Measurements from ENCODE around the gene ATP6V1B1. TPM values are rescaled to one million over a fixed set of nuclear protein-coding genes. Genes with fewer than 3 reads are reported as not detected.

ATP6V1B1 gene
- total and polyA plus RNA-seq, 7 donors, result 0.10 to 0.70 (median 0.38) TPM; not detected in 2

DNA sequence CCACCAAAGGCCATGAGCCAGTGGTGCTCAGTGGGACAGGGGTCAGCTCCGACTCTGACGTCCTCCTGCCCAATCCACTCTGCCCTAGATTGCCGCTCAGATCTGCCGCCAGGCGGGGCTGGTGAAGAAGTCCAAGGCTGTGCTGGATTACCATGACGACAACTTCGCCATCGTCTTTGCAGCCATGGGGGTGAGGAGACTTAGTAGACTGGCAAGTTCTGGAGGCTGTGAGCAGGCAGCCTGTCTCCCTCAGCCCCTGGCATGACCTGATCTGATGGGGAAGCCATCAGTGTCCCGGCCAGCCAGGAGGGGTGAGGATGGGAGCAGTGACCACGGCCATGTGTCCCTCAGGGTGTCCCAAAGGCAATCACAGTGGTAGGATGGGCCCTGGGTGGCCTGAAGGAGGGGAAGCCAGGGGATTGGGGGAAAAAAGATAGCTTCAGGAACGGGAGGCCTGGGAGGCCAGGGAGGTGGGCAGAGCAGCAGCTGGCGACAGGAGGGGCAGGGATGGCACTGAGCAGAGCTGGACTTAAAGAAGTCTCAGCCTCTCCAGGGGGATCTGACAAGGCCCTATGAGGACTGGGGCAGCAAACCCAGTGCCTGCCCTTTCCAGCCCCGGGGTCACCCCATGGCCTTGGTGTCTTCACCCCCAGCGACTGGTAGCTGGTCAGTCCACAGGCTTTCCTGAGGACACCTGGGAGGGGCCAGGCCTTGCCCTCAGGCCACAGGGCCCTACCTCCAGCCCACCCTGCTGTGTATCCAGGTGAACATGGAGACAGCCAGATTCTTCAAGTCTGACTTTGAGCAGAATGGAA lies 25.3 kb downstream of the ATP6V1B1 start:
- H3K4me3 ChIP-seq, result no peak overlapping the region
- H3K9me3 ChIP-seq, result no peaks in the 10 kb centered on the region
- H3K4me1 ChIP-seq, result no peaks in the 10 kb centered on the region
- DNase-seq, result no peak
- ATAC-seq, result no peak
- TF ChIP-seq CTCF (IDR thresholded peaks at IDR 0.05), result no peak
- peaks cover 0 to 32% (median 5%) of the 10 kb centered on the region in 3 donors for H3K27me3 ChIP-seq (ENCODE audit: insufficient read depth in 3 of 3, low read length in 2 of 3)
- WGBS, 3 donors, result 60 to 71% (median 66%) methylated on average over 14 of the region's 14 CpGs
- intact Hi-C loops (cut with DNase I), result no loop called here
- no peaks in the 10 kb centered on the region for H3K36me3 ChIP-seq (ENCODE audit: insufficient read depth in 1 of 2, low read depth in 1 of 2)
- no peak overlapping the region for H3K27ac ChIP-seq

- intact Hi-C loops (cut with DNase I), result no loop called here
- no peak for ATAC-seq
Measured at GRCh38 chr2:70961648-70961994, 25.9 kb downstream of the ATP6V1B1 start.

GRCh38 chr2:70962211-70962884 lies 26.6 kb downstream of the ATP6V1B1 start:
- 72 to 76% (median 75%) methylated on average over 12 of the region's 12 CpGs for WGBS, 3 donors
- Histone ChIP-seq H3K4me1 (no peaks in the 10 kb centered on the region), H3K27me3 (ENCODE audit: insufficient read depth in 3 of 3, low read length in 2 of 3) (peaks cover 0 to 32% (median 5%) of the 10 kb centered on the region in 3 donors), H3K9me3 (no peaks in the 10 kb centered on the region), H3K36me3 (ENCODE audit: insufficient read depth in 1 of 2, low read depth in 1 of 2) (no peaks in the 10 kb centered on the region), H3K4me3 (no peak overlapping the region), H3K27ac (no peak overlapping the region)
- no peak for ATAC-seq
- no peak for TF ChIP-seq CTCF (IDR thresholded peaks at IDR 0.05)
- intact Hi-C loops (cut with DNase I), result no loop called here
- DNase-seq, result no peak

More at GRCh38 chr2:70961648-70961994, 25.9 kb downstream of the ATP6V1B1 start:
- Histone ChIP-seq H3K27me3 (ENCODE audit: insufficient read depth in 3 of 3, low read length in 2 of 3) (peaks cover 0 to 32% (median 5%) of the 10 kb centered on the region in 3 donors), H3K9me3 (no peaks in the 10 kb centered on the region), H3K4me3 (no peak overlapping the region), H3K36me3 (ENCODE audit: insufficient read depth in 1 of 2, low read depth in 1 of 2) (no peaks in the 10 kb centered on the region), H3K4me1 (no peaks in the 10 kb centered on the region), H3K27ac (no peak overlapping the region)
- DNase-seq, result no peak
- TF ChIP-seq CTCF (IDR thresholded peaks at IDR 0.05), result no peak
- 78 to 91% (median 81%) methylated on average over 4 of the region's 4 CpGs for WGBS, 3 donors

GRCh38 chr2:70962885-70963878 lies 27.5 kb downstream of the ATP6V1B1 start:
- no peak for TF ChIP-seq CTCF (IDR thresholded peaks at IDR 0.05)
- H3K27me3 ChIP-seq (ENCODE audit: insufficient read depth in 3 of 3, low read length in 2 of 3), result peaks cover 0 to 32% (median 5%) of the 10 kb centered on the region in 3 donors
- intact Hi-C loops (cut with DNase I), result no loop called here

More at GRCh38 chr2:70962885-70963878, 27.5 kb downstream of the ATP6V1B1 start:
- H3K27ac ChIP-seq, result no peak overlapping the region
- no peaks in the 10 kb centered on the region for H3K36me3 ChIP-seq (ENCODE audit: insufficient read depth in 1 of 2, low read depth in 1 of 2)
- no peaks in the 10 kb centered on the region for H3K9me3 ChIP-seq
- no peak for ATAC-seq
- H3K4me3 ChIP-seq, result no peak overlapping the region
- DNase-seq, result no peak
- no peaks in the 10 kb centered on the region for H3K4me1 ChIP-seq
- whole genome bisulfite sequencing, 3 donors, result 64 to 70% (median 67%) methylated on average over 18 of the region's 18 CpGs

Data from psoas muscle (tissue), 8 donors.